GM12878 (cell line): ENCODE measurements around the gene DESI2. TPM values are rescaled to one million over a fixed set of nuclear protein-coding genes. Genes with fewer than 3 reads are reported as not detected.
A peak's percentile ranks its signal among the peaks of the same experiment; 100 is the strongest.

Experiments used
- ATAC-seq: fragments of 200-7000 bp; cut with Tn5 transposase; 3 replicates; pipeline ENCODE4 v1.9.1; 2020; ENCODE audit warnings: mild to moderate bottlenecking, moderate library complexity
- BruUV-seq: library from RNA; stranded (reverse); fragments of 400-500 nt; replicated peaks from 2 replicates; lab custom pipeline; 2021; lab: Mats Ljungman, UMichigan
- CTCF ChIA-PET: fragments of 300-600 bp; sonication (Branson Sonifier 250); formaldehyde crosslinking; extraction: SDS; loops from one replicate; lab custom pipeline; 2021; ENCODE audit warnings: inconsistent platforms; lab: Yijun Ruan, JAX
- POLR2A ChIA-PET: fragments of 350-600 bp; formaldehyde crosslinking; extraction: SDS; loops from one replicate; lab custom pipeline; 2021; ENCODE audit warnings: inconsistent platforms; lab: Charles Lee
- RAD21 ChIA-PET: fragments of 300-600 bp; sonication (Branson Sonifier 250); formaldehyde crosslinking; loops from one replicate; lab custom pipeline; 2023; ENCODE audit warnings: antibody characterized with exemption; ENCODE audit not compliant: unreplicated experiment; lab: Charles Lee
- SMC1A ChIA-PET: fragments of 300-600 bp; sonication (Branson Sonifier 250); formaldehyde crosslinking; loops from one replicate; lab custom pipeline; 2023; ENCODE audit not compliant: unreplicated experiment, uncharacterized antibody; lab: Charles Lee
- DNase-seq: peaks from one replicate; pipeline ENCODE4 v3.0.0-alpha.2; 2011; ENCODE audit warnings: low read depth, low spot score
- FAIRE-seq: peaks from 3 replicates; lab custom pipeline; 2011; peaks lifted over from hg19 to GRCh38; lab: Jason Lieb, UNC
- H2AFZ ChIP-seq: 2 replicates; pipeline ENCODE4 v1.6.0; 2011; ENCODE audit warnings: low read depth, low read length, control low read depth; ENCODE audit not compliant: control insufficient read depth
- H3K27ac ChIP-seq: 2 replicates; pipeline ENCODE4 v1.5.1; 2011; ENCODE audit warnings: control low read depth; ENCODE audit not compliant: control insufficient read depth, insufficient read depth
- H3K27me3 ChIP-seq, 2 experiments: replicated peaks in 1 of 2; 2 replicates each; pipeline versions ENCODE4 v1.6.0 to v1.6.1; 2011; ENCODE audit warnings: low read length in 1 of 2; ENCODE audit not compliant: control insufficient read depth in 2 of 2, insufficient read depth in 2 of 2
- H3K36me3 ChIP-seq, 2 experiments: 2 replicates each; pipeline ENCODE4 v1.5.1; 2011; ENCODE audit warnings: low read length in 1 of 2; ENCODE audit not compliant: control insufficient read depth in 2 of 2, insufficient read depth in 2 of 2
- H3K4me1 ChIP-seq: 2 replicates; pipeline ENCODE4 v1.6.1; 2011; ENCODE audit warnings: mild to moderate bottlenecking, low read length, moderate library complexity, mixed read lengths; ENCODE audit not compliant: control insufficient read depth, insufficient read depth
- H3K4me2 ChIP-seq: 2 replicates; pipeline ENCODE4 v1.6.0; 2011; ENCODE audit warnings: control low read depth; ENCODE audit not compliant: control insufficient read depth, insufficient read depth
- H3K4me3 ChIP-seq: fragments of 200-600 bp; sonication (generic); 2 replicates; pipeline ENCODE4 v1.5.1; 2016
- H3K79me2 ChIP-seq: 2 replicates; pipeline ENCODE4 v1.6.0; 2011; ENCODE audit warnings: low read length; ENCODE audit not compliant: control insufficient read depth, insufficient read depth
- H3K9ac ChIP-seq: 2 replicates; pipeline ENCODE4 v1.8.0; 2011; ENCODE audit warnings: low read length, control low read depth, mixed read lengths; ENCODE audit not compliant: control insufficient read depth, insufficient read depth
- H3K9me3 ChIP-seq: replicated peaks from 3 replicates; pipeline ENCODE4 v1.5.1; 2011; ENCODE audit warnings: mild to moderate bottlenecking, low read length; ENCODE audit not compliant: control insufficient read depth, insufficient read depth
- H4K20me1 ChIP-seq: 2 replicates; pipeline ENCODE4 v1.6.0; 2011; ENCODE audit not compliant: control insufficient read depth, insufficient read depth
- CBX5 ChIP-seq: sonication (generic); IDR thresholded peaks from 2 replicates; pipeline ENCODE4 v1.6.1; 2016; ENCODE audit warnings: low read depth, moderate library complexity, mild to moderate bottlenecking, inconsistent platforms
- ZNF687 ChIP-seq: fragments of 450-650 bp; IDR thresholded peaks from 2 replicates; pipeline ENCODE4 v1.6.1; 2017; ENCODE audit warnings: mild to moderate bottlenecking, moderate library complexity
- WGBS: methylation state at CpG from one replicate; pipeline ENCODE4 v1.1.6; 2016; ENCODE audit warnings: low lambda C conversion rate; ENCODE audit not compliant: insufficient replicate concordance, insufficient coverage; ENCODE audit errors: missing lambda C conversion rate; 5-methylcytosine and 5-hydroxymethylcytosine counted together
- in situ Hi-C: fragments of 300-500 bp; cut with MboI; formaldehyde crosslinking; loops from 9 replicates; pipeline ENCODE4 v1.14.3; 2018; ENCODE audit warnings: mixed read lengths
- intact Hi-C: fragments of 100-400 bp; cut with micrococcal nuclease; formaldehyde crosslinking; loops from one replicate; pipeline ENCODE4 v1.14.2; 2022; ENCODE audit not compliant: unreplicated experiment
- polyA plus RNA-seq, 11 experiments: library from polyadenylated mRNA; depleted of rRNA in 4 of 11; unstranded in 6 of 11; stranded (reverse) in 5 of 11; fragments of >200 nt; fragmentation: Nextera tagmentation in 4 of 11; fragmentation: Illumina TruSeq in 1 of 11; extraction: Ambion mirVana in 4 of 11; extraction: Trizol in 1 of 11; gene quantifications; 1 replicate in 1 of 11; 2 replicates in 10 of 11; pipeline versions ENCODE4 v1.2.1 to v1.2.3, GENCODE V29; 2011 to 2016; ENCODE audit warnings: inconsistent platforms in 2 of 11, missing spikeins in 2 of 11, low read depth in 1 of 11
- total RNA-seq, 4 experiments: library from RNA; depleted of rRNA in 3 of 4; stranded (reverse); fragments of >200 nt in 3 of 4; fragmentation: Illumina TruSeq in 1 of 4; extraction: Trizol in 1 of 4; gene quantifications; 2 replicates each; pipeline versions ENCODE4 v1.2.1 to v1.2.3, GENCODE V29; 2013 to 2021

The DESI2 gene
- total and polyA plus RNA-seq, 10 of the 15 experiments (the other 5 are each of a cell fraction or from before 2014, with no cell fraction given) = 6.2 to 21.5 (median 17.3) TPM

GRCh38 chr1:244735404-244735803 lies 82.5 kb downstream of the DESI2 start:
- DNase-seq (peak; percentile 7), ATAC-seq (peak; percentile 48; the same call in 2 of the 3 replicates)
- 30% methylated on average over 6 of the region's 6 CpGs for WGBS
- Histone ChIP-seq H3K27me3 (peaks cover 2 to 6% of the 10 kb centered on the region in 2 experiments; a peak in 3 of 4 replicates), H3K27ac (no peak overlapping the region), H2AFZ (no peak overlapping the region), H4K20me1 (no peaks in the 10 kb centered on the region), H3K4me2 (no peak overlapping the region), H3K4me1 (no peaks in the 10 kb centered on the region), H3K4me3 (no peak overlapping the region), H3K36me3 (no peaks in the 10 kb centered on the region)
- CTCF ChIA-PET = no interaction called here
- in situ Hi-C loops = no loop called here
- no TSS peak for BruUV-seq
- TF ChIP-seq CBX5 (peak; percentile 90), ZNF687 (no peak)
- TF ChIP-seq, all 136 proteins: peak for 1
- ChIA-PET SMC1A (no interaction called here), RAD21 (no interaction called here), POLR2A (no interaction called here)
- Histone ChIP-seq H3K9ac (no peak overlapping the region), H3K79me2 (no peaks in the 10 kb centered on the region), H3K9me3 (peaks cover 19% of the 10 kb centered on the region; the same call in 2 of the 3 replicates)
- no peak for FAIRE-seq
- intact Hi-C loops = no loop called here
